K562 (cell line): ENCODE data around the gene CHN1. TPM values are rescaled to one million over a fixed set of nuclear protein-coding genes. Genes with fewer than 3 reads are reported as not detected.

Source experiments
- ATAC-seq: fragments of 200-7000 bp; cut with Tn5 transposase; 3 replicates; pipeline ENCODE4 v1.9.1; 2020; ENCODE audit warnings: moderate library complexity
- BruUV-seq: library from RNA; stranded (reverse); fragments of 400-500 nt; replicated peaks from 2 replicates; lab custom pipeline; 2021; lab: Mats Ljungman, UMichigan
- CTCF ChIA-PET: fragments of 300-600 bp; formaldehyde crosslinking; extraction: SDS; loops from one replicate; lab custom pipeline; 2021; ENCODE audit warnings: low intra/inter-chr PET ratio; lab: Yijun Ruan, JAX
- POLR2A ChIA-PET: fragments of 300-600, 350-650 bp; sonication (Branson Sonifier 250); formaldehyde crosslinking; extraction: SDS; loops from one replicate; lab custom pipeline; 2021; ENCODE audit warnings: antibody characterized with exemption, inconsistent platforms; lab: Yijun Ruan, JAX
- DNase-seq, 4 experiments: peaks; one replicate each; pipeline versions ENCODE4 v3.0.0 to v3.0.0-alpha.2; 2011 to 2018; ENCODE audit warnings: low spot score in 3 of 4, mixed read lengths in 3 of 4; ENCODE audit errors: extremely low read depth in 1 of 4
- FAIRE-seq: peaks from 2 replicates; lab custom pipeline; 2011; peaks lifted over from hg19 to GRCh38; lab: Jason Lieb, UNC
- H2AFZ ChIP-seq: 2 replicates; pipeline ENCODE4 v1.6.0; 2011; ENCODE audit warnings: low read depth, low read length, control low read depth, inconsistent platforms
- H3K27ac ChIP-seq: fragments of 200-600 bp; 3 replicates; pipeline ENCODE4 v1.8.0; 2011; ENCODE audit warnings: low read depth, mild to moderate bottlenecking, control low read depth, inconsistent platforms, low read length, moderate library complexity, mixed read lengths; ENCODE audit errors: extremely low read depth
- H3K27me3 ChIP-seq, 2 experiments: fragments of 300-600 bp in 1 of 2; 2 replicates in 1 of 2; 3 replicates in 1 of 2; pipeline versions ENCODE4 v1.6.0 to v1.8.0; 2011; ENCODE audit warnings: inconsistent platforms in 2 of 2, low read length in 2 of 2, mild to moderate bottlenecking in 1 of 2, mixed read lengths in 1 of 2, moderate library complexity in 1 of 2; ENCODE audit not compliant: control insufficient read depth in 2 of 2, insufficient read depth in 2 of 2
- H3K36me3 ChIP-seq: fragments of 300-600 bp; 3 replicates; pipeline ENCODE4 v1.8.0; 2011; ENCODE audit warnings: mild to moderate bottlenecking, low read length, inconsistent platforms; ENCODE audit not compliant: control insufficient read depth, insufficient read depth
- H3K4me1 ChIP-seq, 2 experiments: fragments of 200-600 bp in 1 of 2; replicated peaks in 1 of 2; 2 replicates in 1 of 2; 3 replicates in 1 of 2; pipeline versions ENCODE4 v1.5.1 to v1.8.0; 2011; ENCODE audit warnings: inconsistent platforms in 2 of 2, low read length in 2 of 2, mild to moderate bottlenecking in 1 of 2, mixed read lengths in 1 of 2, moderate library complexity in 1 of 2; ENCODE audit not compliant: control insufficient read depth in 2 of 2, insufficient read depth in 2 of 2
- H3K4me2 ChIP-seq: 2 replicates; pipeline ENCODE4 v1.6.1; 2011; ENCODE audit warnings: low read length, control low read depth, inconsistent platforms, mixed read lengths; ENCODE audit not compliant: insufficient read depth
- H3K4me3 ChIP-seq: fragments of 200-600 bp; sonication (generic), shearing (Covaris generic); 2 replicates; pipeline ENCODE4 v1.5.1; 2016; ENCODE audit warnings: control low read depth, inconsistent platforms
- H3K79me2 ChIP-seq: fragments of 200-600 bp; 3 replicates; pipeline ENCODE4 v1.8.0; 2011; ENCODE audit warnings: low read length, inconsistent platforms; ENCODE audit not compliant: control insufficient read depth, insufficient read depth
- H3K9ac ChIP-seq, 2 experiments: 2 replicates each; pipeline versions ENCODE4 v1.6.0 to v1.6.1; 2011; ENCODE audit warnings: low read depth in 2 of 2, low read length in 2 of 2, control low read depth in 1 of 2, inconsistent platforms in 1 of 2, mild to moderate bottlenecking in 1 of 2, mixed read lengths in 1 of 2; ENCODE audit not compliant: insufficient read depth in 1 of 2
- H3K9me1 ChIP-seq: one replicate; pipeline ENCODE4 v1.6.0; 2011; ENCODE audit warnings: inconsistent platforms, mild to moderate bottlenecking, low read length, moderate library complexity; ENCODE audit not compliant: control insufficient read depth, insufficient read depth
- H3K9me3 ChIP-seq: replicated peaks from 2 replicates; pipeline ENCODE4 v1.5.1; 2011; ENCODE audit warnings: low read depth, low read length, inconsistent platforms; ENCODE audit not compliant: control insufficient read depth, insufficient read depth
- H4K20me1 ChIP-seq: replicated peaks from 2 replicates; pipeline ENCODE4 v1.6.1; 2011; ENCODE audit warnings: low read length, inconsistent platforms, mixed read lengths; ENCODE audit not compliant: control insufficient read depth, insufficient read depth
- KAT2B ChIP-seq: IDR thresholded peaks from one replicate; pipeline ENCODE4 v1.6.1; 2012; ENCODE audit warnings: low read depth, mild to moderate bottlenecking, control low read depth, inconsistent platforms, low read length, moderate library complexity
- L3MBTL2 ChIP-seq: fragments of 450-650 bp; IDR thresholded peaks from 2 replicates; pipeline ENCODE4 v1.6.1; 2016; ENCODE audit warnings: mild to moderate bottlenecking, moderate library complexity
- SMAD4 ChIP-seq: fragments of 250-450 bp; sonication (Bioruptor Pico); conservative IDR thresholded peaks from 2 replicates; pipeline ENCODE4 v1.8.0; 2021; ENCODE audit warnings: inconsistent platforms, mild to moderate bottlenecking, moderate library complexity
- U2AF2 ChIP-seq: fragments of 200-400 bp; formaldehyde crosslinking; optimal IDR thresholded peaks from 2 replicates; pipeline ENCODE3; 2017; ENCODE audit warnings: low read depth, mild to moderate bottlenecking, low read length
- ZFX ChIP-seq: sonication (generic); formaldehyde crosslinking; IDR thresholded peaks from 2 replicates; pipeline ENCODE4 v1.8.0; 2022; ENCODE audit warnings: mild to moderate bottlenecking, missing genetic modification reagents, moderate library complexity
- ZKSCAN3 ChIP-seq: fragments of 250-450 bp; sonication (Bioruptor Pico); IDR thresholded peaks from 2 replicates; pipeline ENCODE4 v1.4.0; 2020
- ZNF696 ChIP-seq: fragments of 250-450 bp; sonication (Bioruptor Pico); conservative IDR thresholded peaks from 2 replicates; pipeline ENCODE4 v1.4.0; 2020; ENCODE audit warnings: mild to moderate bottlenecking, moderate library complexity
- ZNF717 ChIP-seq: fragments of 250-450 bp; sonication (Bioruptor Pico); IDR thresholded peaks from 2 replicates; pipeline ENCODE4 v1.5.0; 2021
- WGBS: fragments of 100-300 bp; shearing (Covaris generic); methylation state at CpG from one replicate; pipeline ENCODE4 v1.1.6; 2016; ENCODE audit warnings: low coverage, mixed read lengths; ENCODE audit not compliant: insufficient coverage; ENCODE audit errors: missing lambda C conversion rate; 5-methylcytosine and 5-hydroxymethylcytosine counted together
- in situ Hi-C: fragments of 300-500 bp; cut with MboI; formaldehyde crosslinking; loops from 4 replicates; pipeline ENCODE4 v1.15.0; 2018; ENCODE audit warnings: inconsistent platforms, mixed read lengths
- intact Hi-C: fragments of 100-400 bp; cut with micrococcal nuclease; formaldehyde crosslinking; loops from 2 replicates; pipeline ENCODE4 v1.14.2; 2022
- polyA plus RNA-seq, 8 experiments: library from polyadenylated mRNA; depleted of rRNA in 4 of 8; stranded (reverse) in 5 of 8; unstranded in 3 of 8; fragments of >200 nt; fragmentation: Nextera tagmentation in 2 of 8; fragmentation: Illumina TruSeq in 1 of 8; extraction: Ambion mirVana in 2 of 8; extraction: Trizol in 1 of 8; gene quantifications; 2 replicates each; pipeline versions ENCODE4 v1.2.1 to v1.2.3, GENCODE V29; 2011 to 2014; ENCODE audit warnings: inconsistent platforms in 1 of 8, missing spikeins in 1 of 8
- total RNA-seq, 7 experiments: library from RNA; depleted of rRNA in 6 of 7; stranded (reverse); fragments of >200 nt in 6 of 7; fragmentation: Illumina TruSeq in 2 of 7; extraction: Trizol in 2 of 7; gene quantifications; 2 replicates each; pipeline versions ENCODE4 v1.2.1 to v1.2.3, GENCODE V29; 2011 to 2021; ENCODE audit warnings: low replicate concordance in 1 of 7
- TF ChIP-seq, protein P1 (sequence below), 3 experiments: fragments of 200-800 bp in 1 of 3; sonication (Bioruptor generic) in 1 of 3; sonication (generic) in 1 of 3; formaldehyde crosslinking in 1 of 3; IDR thresholded peaks; 2 replicates each; pipeline versions ENCODE4 v1.6.1 to v1.8.0; 2016 to 2022; ENCODE audit warnings: mild to moderate bottlenecking in 2 of 3, missing compliant biosample characterization in 2 of 3, missing genetic modification characterization in 2 of 3, missing genetic modification reagents in 1 of 3
- TF ChIP-seq, protein P2 (sequence below): fragments of 250-450 bp; sonication (Bioruptor Pico); IDR thresholded peaks from 2 replicates; pipeline ENCODE4 v1.8.0; 2021; ENCODE audit warnings: mild to moderate bottlenecking, moderate library complexity
- TF ChIP-seq, protein P3 (sequence below): fragments of 450-650 bp; IDR thresholded peaks from 2 replicates; pipeline ENCODE4 v1.7.0; 2016; ENCODE audit warnings: borderline replicate concordance
- TF ChIP-seq, protein P4 (sequence below): fragments of 250-450 bp; sonication (Bioruptor Pico); IDR thresholded peaks from 2 replicates; pipeline ENCODE4 v1.8.0; 2021; ENCODE audit warnings: borderline replicate concordance, mild to moderate bottlenecking, moderate library complexity; ENCODE audit not compliant: poor library complexity, severe bottlenecking
- TF ChIP-seq, protein P5 (sequence below): sonication (generic); formaldehyde crosslinking; IDR thresholded peaks from 2 replicates; pipeline ENCODE4 v1.5.0; 2020; ENCODE audit warnings: missing genetic modification reagents
- TF ChIP-seq, protein P6 (sequence below): fragments of 250-450 bp; sonication (Bioruptor Pico); IDR thresholded peaks from 2 replicates; pipeline ENCODE4 v1.5.0; 2020; ENCODE audit warnings: mild to moderate bottlenecking, borderline replicate concordance

Gene CHN1
- total and polyA plus RNA-seq, 9 of the 15 experiments (the other 6 are each of a cell fraction or from before 2014, with no cell fraction given) = 0.17 to 2.0 (median 0.87) TPM

DNA sequence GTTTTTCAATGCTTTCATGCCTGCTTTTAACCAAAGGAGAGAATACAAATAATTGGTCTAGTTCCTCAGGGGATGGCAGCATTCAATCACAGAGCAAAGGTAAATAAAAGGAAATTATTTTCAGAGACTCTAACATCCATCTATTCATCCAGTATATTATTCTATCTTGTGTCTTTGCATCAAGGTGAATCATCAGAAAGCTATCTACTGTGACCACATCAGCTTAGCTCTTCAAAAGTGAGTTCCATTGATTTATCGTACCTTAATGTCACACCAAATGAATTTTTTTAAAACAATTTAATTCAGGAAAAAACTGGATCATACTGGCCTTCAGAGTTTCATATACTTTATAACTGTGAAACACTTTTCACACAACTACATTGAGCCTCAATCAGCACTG, 66.1 kb downstream of the CHN1 start:
- POLR2A ChIA-PET = no interaction called here
- H2AFZ ChIP-seq = no peak overlapping the region
- CTCF ChIA-PET = no interaction called here
- H3K4me1 ChIP-seq = no peaks in the 10 kb centered on the region
- no peaks in the 10 kb centered on the region for H3K9me1 ChIP-seq
- no peak overlapping the region for H3K9ac ChIP-seq
- intact Hi-C loops (no loop called here), in situ Hi-C loops (no loop called here)
- no TSS peak for BruUV-seq
- H3K36me3 ChIP-seq = no peaks in the 10 kb centered on the region
- DNase-seq (no peak), ATAC-seq (no peak), FAIRE-seq (no peak)
- H3K79me2 ChIP-seq = no peaks in the 10 kb centered on the region
- H3K27ac ChIP-seq = no peak overlapping the region
- no peaks in the 10 kb centered on the region for H3K9me3 ChIP-seq
- no peak overlapping the region for H3K4me3 ChIP-seq
- 0% methylated on average over 1 of the region's 1 CpG for WGBS
- H3K27me3 ChIP-seq = no peaks in the 10 kb centered on the region
- H3K4me2 ChIP-seq = no peak overlapping the region
- no peaks in the 10 kb centered on the region for H4K20me1 ChIP-seq
- TF ChIP-seq, protein P1, sequence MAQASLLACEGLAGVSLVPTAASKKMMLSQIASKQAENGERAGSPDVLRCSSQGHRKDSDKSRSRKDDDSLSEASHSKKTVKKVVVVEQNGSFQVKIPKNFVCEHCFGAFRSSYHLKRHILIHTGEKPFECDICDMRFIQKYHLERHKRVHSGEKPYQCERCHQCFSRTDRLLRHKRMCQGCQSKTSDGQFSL (CRISPR knock-in tag; IDR thresholded peaks at IDR 0.05) = no peak
- TF ChIP-seq, protein P1 (tag; IDR thresholded peaks at IDR 0.05) = no peak
- TF ChIP-seq ZFX (CRISPR knock-in tag) = no peak
- TF ChIP-seq, protein P2, sequence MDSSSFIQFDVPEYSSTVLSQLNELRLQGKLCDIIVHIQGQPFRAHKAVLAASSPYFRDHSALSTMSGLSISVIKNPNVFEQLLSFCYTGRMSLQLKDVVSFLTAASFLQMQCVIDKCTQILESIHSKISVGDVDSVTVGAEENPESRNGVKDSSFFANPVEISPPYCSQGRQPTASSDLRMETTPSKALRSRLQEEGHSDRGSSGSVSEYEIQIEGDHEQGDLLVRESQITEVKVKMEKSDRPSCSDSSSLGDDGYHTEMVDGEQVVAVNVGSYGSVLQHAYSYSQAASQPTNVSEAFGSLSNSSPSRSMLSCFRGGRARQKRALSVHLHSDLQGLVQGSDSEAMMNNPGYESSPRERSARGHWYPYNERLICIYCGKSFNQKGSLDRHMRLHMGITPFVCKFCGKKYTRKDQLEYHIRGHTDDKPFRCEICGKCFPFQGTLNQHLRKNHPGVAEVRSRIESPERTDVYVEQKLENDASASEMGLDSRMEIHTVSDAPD (CRISPR knock-in tag) = no peak
- no peak for TF ChIP-seq ZNF696 (CRISPR knock-in tag)
- TF ChIP-seq U2AF2 = no peak
- no peak for TF ChIP-seq L3MBTL2
- TF ChIP-seq KAT2B = no peak
- TF ChIP-seq SMAD4 (CRISPR knock-in tag) = no peak
- TF ChIP-seq, protein P3, sequence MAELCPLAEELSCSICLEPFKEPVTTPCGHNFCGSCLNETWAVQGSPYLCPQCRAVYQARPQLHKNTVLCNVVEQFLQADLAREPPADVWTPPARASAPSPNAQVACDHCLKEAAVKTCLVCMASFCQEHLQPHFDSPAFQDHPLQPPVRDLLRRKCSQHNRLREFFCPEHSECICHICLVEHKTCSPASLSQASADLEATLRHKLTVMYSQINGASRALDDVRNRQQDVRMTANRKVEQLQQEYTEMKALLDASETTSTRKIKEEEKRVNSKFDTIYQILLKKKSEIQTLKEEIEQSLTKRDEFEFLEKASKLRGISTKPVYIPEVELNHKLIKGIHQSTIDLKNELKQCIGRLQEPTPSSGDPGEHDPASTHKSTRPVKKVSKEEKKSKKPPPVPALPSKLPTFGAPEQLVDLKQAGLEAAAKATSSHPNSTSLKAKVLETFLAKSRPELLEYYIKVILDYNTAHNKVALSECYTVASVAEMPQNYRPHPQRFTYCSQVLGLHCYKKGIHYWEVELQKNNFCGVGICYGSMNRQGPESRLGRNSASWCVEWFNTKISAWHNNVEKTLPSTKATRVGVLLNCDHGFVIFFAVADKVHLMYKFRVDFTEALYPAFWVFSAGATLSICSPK = no peak
- TF ChIP-seq ZNF717 = no peak
- TF ChIP-seq ZKSCAN3 (CRISPR knock-in tag) = no peak
- TF ChIP-seq, protein P4, sequence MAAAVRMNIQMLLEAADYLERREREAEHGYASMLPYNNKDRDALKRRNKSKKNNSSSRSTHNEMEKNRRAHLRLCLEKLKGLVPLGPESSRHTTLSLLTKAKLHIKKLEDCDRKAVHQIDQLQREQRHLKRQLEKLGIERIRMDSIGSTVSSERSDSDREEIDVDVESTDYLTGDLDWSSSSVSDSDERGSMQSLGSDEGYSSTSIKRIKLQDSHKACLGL (CRISPR knock-in tag) = no peak
- TF ChIP-seq, protein P5, sequence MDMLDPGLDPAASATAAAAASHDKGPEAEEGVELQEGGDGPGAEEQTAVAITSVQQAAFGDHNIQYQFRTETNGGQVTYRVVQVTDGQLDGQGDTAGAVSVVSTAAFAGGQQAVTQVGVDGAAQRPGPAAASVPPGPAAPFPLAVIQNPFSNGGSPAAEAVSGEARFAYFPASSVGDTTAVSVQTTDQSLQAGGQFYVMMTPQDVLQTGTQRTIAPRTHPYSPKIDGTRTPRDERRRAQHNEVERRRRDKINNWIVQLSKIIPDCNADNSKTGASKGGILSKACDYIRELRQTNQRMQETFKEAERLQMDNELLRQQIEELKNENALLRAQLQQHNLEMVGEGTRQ (CRISPR knock-in tag) = no peak
- TF ChIP-seq, protein P6, sequence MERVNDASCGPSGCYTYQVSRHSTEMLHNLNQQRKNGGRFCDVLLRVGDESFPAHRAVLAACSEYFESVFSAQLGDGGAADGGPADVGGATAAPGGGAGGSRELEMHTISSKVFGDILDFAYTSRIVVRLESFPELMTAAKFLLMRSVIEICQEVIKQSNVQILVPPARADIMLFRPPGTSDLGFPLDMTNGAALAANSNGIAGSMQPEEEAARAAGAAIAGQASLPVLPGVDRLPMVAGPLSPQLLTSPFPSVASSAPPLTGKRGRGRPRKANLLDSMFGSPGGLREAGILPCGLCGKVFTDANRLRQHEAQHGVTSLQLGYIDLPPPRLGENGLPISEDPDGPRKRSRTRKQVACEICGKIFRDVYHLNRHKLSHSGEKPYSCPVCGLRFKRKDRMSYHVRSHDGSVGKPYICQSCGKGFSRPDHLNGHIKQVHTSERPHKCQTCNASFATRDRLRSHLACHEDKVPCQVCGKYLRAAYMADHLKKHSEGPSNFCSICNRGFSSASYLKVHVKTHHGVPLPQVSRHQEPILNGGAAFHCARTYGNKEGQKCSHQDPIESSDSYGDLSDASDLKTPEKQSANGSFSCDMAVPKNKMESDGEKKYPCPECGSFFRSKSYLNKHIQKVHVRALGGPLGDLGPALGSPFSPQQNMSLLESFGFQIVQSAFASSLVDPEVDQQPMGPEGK = no peak
